ENCODE results near the gene ATL2.
A peak's percentile ranks its signal among the peaks of the same experiment; 100 is the strongest.
"Not testable (repeated sequence)": the region's sequence is repeated elsewhere in the genome, so short reads cannot be mapped to it uniquely, and the experiment has no call there.

Gene ATL2

DNA sequence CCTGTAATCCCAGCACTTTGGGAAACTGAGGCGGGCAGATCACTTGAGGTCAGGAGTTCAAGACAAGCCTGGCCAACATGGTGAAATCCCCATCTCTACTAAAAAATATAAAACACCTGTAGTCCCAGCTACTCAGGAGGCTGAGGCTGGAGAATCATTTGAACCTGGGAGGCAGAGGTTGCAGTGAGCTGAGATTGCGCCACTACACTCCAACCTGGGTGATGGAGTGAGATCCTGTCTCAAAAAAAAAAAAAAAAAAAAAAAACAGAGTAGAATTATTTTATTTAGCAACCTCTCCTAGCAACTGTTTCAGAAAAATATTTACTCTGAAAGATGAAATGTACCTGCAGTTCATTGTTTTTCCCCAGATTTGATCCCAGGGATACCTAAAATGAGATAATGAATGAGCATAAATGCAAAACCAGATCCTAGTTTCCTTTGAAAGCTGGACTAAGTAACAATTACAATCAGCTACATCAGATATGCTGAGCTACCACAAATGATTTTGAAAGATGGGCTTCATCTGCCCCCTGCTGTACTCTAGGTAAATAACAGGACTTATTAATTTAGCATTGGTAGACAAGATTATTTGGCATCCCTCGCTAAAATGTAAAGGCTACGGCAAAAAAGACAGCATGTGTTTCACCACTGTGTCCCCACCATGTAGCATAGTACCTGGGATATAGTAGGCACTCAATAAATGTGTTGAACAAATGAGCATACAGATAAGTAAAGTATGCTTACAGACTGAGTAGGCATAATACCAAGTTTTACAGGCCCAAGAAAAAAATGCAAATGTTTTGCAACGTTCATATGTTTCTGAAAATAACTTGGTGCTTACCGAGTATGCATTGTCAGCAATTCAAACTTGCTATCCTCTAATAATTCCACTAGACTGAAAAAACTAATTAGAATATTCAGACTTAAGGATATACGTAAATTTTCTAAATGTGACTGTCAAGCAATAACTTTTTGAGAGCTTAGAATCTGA, 102.5 kb downstream of the ATL2 start:
- DNase-seq (ENCODE audit: low spot score), result peak; percentile 35

DNA sequence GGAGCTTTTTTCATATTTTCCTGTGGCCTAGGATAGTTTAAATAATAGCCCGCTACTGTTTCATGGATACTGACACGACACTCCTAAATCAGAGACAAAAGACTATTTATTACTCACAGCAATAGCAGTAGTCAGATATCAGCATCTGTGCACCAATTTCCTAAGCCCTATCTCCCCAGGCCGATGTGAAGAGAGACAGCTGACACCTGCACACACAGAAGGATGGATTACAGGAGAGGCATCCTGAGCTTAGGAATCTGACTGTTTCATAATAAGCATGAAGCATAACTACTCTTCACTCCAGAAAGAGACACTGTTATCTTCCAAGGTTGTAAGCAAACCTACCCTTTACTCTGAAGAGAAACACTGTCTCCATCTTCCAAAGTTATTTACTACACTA, 105.4 kb downstream of the ATL2 start:
- no peak for DNase-seq (ENCODE audit: low spot score)

DNA sequence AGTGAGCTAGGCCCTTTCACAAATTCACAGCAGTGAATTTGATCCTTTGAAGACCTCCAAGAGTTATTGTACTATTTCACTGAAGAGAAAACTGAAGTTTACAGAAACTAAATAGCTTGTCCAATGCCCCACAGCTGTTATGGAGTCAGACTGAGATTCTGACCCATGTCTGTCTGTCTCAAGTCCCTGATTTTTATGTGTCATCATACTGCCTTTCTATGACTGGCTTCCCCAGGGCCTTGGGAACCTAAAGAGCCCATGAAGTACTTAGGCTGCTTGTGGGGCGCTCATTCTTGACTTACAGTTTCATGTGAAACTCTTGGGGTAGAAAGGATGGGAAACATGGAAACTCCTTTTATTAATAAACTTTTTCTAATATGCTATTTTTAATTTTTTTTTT, 107.7 kb downstream of the ATL2 start:
- no peak for DNase-seq (ENCODE audit: low spot score)

DNA sequence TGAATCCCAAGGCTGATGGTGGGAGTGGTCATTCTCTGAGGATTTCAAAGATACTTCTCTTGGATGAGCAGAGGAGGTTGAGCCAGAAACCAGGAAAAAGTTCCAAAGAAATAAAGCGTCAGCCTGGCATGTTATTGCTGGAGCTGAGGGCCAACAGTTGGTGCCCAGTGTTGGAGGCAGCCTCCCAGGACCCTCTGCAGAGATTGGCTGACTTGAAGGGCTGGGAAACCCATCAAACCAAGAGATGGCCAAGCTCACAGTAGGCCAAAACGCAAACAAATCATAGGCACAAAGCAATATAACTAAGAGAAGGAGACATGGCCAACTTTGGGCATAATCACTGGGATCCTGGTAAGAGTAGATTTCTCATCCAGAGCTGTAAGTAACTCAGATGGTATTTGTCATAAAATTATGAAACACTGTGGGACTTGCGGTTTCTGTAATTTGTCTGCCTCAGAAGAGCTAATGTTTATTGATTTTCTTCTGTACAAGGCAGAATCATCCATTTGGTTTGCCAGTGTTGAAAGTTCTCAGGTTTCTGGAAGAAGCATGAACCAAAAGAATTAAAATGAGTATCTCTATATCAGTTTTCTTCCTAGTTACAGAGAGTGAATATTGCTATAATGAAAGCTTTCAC, 108.3 kb downstream of the ATL2 start:
- no peak for DNase-seq (ENCODE audit: low spot score)

DNA sequence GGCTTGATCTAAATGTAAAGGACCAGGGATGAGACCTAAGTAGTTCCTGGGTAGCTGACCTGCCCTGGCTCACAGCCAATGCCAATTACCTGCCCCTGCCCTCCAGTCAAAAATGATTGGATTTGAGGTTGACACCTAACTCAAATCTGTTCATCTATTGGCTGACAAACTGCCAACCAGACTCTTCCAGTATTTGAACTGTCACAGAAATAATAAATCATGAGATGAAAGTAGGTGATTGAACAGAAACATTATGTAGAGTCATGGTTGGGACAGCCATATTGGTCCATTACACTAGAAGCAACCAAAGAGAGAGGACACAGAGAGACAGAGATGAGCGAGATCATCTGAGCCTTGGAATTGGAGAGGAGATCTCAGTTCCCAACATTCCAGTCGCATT, 109.1 kb downstream of the ATL2 start:
- DNase-seq (ENCODE audit: low spot score), result no peak

DNA sequence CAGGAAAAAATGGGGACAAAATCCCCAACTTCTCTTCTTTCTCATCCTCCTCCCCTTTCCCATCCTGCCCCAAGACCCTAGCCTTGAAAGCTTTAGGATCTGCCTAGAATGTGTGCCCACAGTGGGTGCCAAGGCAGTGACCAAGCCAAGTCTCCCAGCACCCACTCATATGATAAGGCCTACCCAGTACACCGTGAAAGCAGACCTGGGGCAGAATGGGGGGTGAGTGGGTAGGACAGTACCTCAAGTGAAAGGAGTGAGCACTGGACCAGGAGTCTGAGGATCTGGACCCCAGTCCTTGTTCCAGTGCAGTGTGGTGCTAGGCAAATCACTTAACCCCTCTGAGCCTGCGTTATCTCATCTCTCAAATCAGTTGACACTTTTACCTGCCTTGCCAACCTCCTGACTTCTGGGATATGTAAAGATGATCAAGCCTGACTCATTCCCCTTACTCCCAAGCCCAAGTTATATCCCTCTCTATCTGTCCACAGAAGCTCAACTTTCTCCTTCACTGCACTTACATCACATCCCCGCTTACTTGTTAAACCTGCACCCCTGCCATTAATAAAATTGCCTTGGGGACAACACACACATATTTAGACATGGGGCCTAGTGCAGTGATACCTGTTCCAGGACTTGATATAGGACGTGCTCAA, 109.7 kb downstream of the ATL2 start:
- DNase-seq (ENCODE audit: low spot score), result no peak

DNA sequence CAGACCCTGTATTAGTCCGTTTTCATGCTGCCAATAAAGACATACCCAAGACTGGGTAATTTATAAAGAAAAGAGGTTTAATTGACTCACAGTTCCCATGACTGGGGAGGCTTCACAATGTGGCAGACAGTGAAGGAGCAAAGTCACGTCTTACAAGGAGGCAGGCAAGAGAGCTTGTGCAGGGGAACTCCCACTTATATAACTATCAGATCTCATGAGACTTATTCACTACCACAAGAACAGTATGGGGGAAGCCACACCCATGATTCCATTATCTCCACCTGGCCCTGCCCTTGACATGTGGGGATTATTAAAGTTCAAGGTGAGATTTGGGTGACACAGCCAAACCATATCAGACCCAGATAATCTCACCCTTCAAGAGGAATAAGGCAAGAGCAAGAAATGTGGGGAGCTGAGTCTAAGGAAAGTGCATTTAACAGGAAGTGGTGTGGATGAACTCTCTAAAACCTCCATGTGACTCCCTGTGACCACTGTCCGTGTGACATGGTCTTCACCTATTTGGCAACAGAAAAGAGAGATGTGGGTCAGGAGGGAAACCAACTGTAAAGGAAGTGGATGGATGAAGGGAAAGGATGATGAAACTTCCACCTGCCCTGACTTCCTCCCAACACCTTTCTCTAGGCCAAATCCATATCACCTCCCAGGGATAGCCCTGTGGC, 110.6 kb downstream of the ATL2 start:
- DNase-seq (ENCODE audit: low spot score), result no peak

DNA sequence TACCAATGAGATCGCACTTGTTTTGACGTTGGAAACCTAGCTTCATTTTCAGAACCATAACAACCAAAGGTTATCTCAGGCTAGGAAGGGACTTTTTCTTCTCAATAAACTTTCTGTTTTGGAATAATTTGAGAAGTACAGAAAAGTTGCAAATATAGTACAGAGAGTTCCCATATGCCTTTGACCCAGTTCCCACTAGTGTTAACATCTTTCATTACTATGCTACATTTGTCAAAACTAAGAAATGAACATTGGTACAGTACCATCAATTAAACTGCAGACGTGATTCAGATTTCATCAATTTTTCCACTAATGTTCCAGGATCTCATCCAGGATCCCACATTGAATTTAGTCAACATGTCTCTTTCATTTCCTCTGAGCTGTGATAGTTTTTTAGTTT, 111.6 kb downstream of the ATL2 start:
- DNase-seq (ENCODE audit: low spot score), result no peak

DNA sequence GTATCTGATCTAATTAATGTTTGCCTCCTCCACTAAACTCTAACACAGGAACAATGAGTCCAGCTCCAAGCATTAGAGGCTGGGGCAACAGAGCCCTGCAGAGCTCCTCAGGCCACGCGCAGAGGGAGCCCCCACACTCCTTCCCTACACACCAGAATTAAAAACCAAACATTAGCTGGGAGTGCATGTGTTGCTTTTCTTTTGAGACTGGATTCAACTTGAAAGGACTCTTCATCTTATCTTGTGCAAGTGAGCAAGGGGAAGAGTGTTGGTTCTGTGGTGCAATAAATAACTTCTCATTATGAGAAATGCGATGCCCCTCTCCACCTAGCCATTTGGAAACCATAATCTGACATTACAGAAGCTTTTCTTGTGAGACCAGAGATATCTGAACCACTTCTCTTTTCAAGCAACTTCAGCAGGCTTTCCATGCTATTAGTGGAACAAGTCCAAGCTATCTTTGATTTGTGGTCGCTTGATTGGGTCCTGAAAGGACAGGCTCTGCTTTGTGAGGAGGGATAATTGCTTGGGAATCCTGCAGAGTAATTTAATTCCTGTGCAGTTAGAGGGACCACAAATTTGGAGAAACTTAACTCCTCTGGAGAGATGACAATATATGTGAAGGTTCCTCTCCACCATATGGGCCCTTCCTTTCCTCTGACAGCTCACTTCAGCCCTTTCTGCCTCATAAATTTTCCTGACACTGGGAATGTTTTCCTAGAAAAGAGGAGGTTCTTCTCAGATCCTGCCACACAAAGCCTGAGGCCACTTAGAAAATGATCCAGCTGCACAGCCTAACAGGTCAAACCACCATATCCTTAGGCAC, 112.5 kb downstream of the ATL2 start:
- no peak for DNase-seq (ENCODE audit: low spot score)

DNA sequence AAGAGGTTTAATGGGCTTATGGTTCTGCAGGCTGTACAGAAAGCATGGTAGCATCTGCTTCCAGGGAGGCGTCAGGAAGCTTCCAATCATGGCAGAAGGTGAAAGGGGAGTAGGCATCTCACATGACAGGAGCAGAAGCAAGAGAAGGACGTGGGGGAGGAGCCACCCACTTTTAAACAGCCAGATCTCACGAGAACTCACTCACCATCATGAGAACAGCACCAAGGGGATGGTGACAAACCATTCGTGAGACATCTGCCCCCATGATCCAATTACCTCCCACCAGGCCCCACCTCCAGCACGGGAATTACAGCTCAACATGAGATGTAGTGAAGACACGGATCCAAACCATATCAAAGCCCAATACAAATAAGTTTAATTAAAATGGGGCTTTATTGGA, 113.8 kb downstream of the ATL2 start:
- no peak for DNase-seq (ENCODE audit: low spot score)

DNA sequence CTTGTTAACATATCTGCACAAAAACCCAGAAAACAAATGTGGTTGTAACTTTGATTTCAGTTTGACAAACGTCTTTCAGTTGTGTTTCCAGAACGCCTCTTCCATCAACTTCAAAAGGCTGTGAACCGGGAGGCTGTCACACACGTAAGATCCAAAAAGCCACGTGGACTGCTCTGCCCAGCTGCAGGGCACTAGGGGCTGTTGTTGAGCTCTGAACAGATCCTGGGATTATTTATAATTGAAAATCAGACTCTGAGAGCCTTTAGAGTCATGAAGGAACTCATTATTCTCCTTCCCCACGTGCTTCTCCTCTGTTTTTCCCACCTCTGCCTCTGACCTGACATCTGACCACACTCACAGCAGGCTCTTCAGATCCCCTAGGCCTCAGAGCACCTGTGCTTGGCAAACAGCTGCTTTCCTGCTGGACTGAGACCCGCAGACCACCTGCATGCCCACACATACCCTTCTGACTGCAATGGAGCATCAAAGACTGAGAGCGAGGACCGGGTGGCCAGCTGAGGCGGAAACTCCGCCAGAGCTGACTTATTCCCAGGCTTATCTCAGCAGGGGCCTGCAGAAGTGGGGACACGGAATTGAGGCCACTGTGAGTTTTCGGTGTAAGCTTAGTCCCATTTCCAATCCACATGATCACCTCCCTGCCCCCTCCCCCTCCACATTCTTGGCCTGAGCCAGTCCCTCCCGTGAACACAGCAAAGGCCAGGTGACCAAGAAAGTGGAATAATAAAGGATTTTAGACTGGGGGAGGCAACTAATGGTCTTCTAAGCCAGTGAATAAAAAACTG, 114.8 kb downstream of the ATL2 start:
- no peak for DNase-seq (ENCODE audit: low spot score)

DNA sequence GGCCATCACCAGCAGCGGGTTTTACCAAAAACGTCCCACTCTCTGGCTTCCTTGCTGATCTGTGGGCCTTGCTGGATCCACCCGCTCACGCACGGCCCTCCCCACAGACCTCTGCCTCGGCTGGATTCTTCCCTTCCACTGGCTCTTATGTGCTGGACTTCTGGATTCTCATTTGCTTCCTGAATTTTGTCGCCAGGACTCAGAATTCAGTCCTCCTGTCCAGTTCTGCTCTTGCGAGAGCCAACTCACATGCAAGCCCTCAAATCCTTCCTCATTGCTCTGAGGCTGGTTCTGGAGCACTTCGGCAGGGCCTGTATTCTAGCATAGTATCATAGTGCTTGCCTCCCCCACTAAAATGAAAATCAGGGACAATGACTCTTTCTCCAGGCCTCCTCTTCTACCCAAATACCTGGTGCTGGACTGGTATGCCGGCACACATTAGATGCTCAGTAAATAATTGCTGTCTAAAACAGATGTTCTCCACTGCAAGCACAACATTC, 115.5 kb downstream of the ATL2 start:
- no peak for DNase-seq (ENCODE audit: low spot score)

DNA sequence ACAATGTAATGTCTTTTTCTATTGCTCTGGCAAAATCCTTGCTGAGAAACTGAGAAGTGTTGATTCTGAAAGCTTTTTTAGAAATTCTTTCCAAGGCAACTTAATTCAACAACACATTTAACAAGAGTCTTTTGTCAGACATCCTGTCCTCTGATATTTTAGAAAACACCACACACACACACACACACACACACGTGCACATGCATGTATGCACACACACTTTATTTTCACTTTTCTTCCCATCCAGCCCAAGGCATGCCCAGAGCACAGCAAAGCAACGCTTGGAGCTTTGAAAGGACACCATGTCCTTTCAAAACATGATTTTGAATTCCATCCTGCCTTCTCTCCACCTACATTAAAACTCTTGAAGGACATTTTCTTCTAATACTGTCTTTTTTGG, 116.1 kb downstream of the ATL2 start:
- no peak for DNase-seq (ENCODE audit: low spot score)

DNA sequence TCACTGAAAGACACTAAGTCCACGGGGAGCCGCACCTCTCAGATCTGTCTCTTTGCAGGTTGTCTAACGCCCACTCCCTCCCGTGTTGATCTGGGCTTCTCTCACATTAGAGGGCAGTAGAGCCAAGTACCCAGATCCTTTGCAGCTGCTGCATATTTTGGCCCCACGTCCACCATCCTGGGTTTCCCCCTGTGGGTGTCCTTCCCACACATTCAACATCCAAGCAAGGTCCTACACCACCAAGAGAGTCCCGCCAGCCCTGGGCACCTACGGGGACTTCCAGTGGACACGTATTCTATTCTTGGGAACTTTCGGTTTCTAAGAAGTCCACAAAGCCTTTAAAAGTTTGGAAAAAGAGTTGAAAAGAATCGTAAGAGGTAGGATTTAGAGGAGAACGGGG, 116.6 kb downstream of the ATL2 start:
- DNase-seq (ENCODE audit: low spot score), result no peak

DNA sequence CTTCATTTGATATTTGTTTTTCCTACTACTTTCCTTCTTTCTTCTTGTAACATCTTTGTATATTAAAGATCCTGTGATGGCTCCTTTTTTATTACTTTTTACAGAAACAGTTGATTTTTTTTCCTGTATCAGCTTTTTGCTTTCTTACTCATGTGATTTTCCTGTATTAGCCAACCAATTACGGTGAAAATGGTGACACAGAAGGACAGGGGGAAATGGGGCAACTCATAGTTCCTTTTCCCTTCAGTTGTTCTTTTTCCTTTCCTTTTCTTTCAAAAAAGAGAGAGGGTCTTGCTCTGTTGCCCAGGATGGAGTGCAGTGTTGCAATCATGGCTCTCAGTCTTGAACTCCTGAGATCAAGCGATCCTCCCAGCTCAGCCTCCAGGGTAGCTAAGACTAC, 117.8 kb downstream of the ATL2 start:
- no peak for DNase-seq (ENCODE audit: low spot score)

DNA sequence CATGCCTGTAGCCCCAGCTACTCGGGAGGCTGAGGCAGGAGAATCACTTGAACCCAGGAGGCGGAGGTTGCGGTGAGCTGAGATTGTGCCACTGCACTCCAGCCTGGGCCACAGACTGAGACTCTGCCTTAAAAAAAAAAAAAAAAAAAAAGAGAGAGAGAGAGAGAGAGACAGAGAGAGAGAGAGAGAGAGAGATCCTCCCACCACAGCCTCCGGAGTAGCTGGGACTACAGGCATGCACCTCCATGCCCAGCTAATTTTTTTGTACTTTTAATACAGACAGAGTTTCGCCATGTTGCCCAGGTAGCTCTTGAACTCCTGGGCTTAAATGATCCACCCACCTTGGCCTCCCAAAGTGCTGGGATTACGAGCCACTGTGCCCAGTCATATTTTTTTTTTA, 119.4 kb downstream of the ATL2 start:
- DNase-seq (ENCODE audit: low spot score), result not testable (repeated sequence)

DNA sequence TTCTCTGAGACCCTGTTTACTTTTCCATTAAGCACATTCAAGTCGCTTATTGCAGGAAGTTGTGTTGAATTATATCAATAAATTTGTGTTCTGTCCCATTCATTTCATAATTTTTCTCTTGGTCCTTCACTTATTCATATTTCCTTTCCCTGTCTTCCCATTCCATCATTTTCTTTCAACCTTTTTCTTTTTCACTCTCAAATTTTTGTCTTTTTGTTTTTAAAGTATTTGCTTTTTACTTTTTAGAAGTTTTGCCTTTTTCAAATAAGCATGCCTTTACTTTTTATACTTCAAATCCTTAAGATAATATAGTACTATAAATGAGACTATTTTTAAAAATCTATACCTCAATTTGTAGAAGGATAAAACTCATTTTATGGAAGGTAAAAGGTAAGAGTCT, 120.5 kb downstream of the ATL2 start:
- no peak for DNase-seq (ENCODE audit: low spot score)

DNA sequence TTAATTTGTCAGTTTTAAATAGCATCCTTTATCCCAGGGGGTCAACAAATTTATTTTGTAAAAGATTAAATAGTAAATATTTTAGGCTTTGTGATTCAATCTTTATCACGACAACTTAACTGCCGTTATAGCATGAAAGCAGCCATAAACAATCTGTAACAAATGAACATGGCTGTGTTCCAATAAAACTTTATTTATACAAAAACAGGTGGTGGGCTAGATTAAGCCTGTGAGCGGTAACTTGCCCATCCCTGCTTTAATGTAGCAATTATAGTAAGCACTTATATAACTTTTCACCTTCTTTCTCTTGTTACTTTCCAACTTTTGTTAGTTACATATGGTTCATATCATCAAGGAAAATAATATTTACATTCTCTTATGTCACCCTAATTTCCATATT, 121.9 kb downstream of the ATL2 start:
- DNase-seq (ENCODE audit: low spot score), result no peak

DNA sequence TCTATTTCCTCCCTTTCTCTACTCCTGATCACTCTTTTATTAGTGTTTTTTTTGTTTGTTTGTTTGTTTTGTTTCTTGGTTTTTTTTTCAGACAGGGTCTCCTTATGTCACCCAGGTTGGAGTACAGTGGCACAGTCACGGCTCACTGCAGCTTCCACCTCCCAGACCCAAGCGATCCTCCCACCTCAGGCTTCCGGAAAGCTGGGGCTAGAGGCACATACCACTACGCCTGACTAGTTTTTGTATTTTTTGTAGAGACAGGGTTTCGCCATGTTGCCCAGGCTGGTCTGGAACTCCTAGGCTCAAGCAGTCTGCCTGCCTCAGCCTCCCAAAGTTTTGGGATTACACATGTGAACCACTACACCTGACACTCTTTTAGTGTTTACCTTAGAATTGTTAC, 122.3 kb downstream of the ATL2 start:
- DNase-seq (ENCODE audit: low spot score), result no peak

DNA sequence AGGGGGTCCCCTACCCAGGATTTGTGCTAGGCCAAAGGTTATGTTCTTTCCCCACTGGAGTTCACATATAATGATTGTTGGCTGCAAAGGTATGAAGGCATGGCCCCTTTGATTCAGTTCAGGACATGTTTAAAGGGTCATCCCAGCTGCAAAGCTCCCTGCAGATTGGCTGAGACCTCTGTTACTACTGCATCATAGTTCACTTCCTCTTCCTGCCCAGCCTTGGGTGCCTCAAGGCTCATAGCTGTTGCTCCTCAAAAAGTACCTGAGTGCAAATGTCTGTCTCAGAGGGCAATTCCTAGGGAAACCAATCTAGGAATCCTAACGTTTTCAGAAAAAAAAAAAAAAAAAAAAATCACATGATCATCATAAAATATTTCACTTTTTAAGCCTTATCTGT, 125.1 kb downstream of the ATL2 start:
- no peak for DNase-seq (ENCODE audit: low spot score)

DNA sequence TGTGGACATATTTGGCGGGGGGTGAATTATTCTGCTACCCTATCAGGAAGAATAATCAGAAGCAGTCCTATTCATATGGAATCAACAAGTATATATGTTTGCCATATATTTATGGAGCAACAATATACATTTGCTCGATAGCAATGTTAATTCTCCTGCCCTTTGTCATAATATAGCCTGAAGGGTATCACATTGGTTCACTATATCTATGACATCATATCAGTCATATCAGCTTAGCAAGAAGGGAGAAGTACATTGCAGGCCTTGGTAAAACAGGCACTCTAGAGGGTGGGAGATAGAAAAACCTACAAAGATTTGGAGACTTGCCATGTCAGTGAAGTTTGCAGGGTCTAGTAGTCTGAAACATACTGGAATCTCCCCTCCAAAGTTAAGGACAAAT, 128.4 kb downstream of the ATL2 start:
- no peak for DNase-seq (ENCODE audit: low spot score)
